Esophagus squamous epithelium (tissue), 5 donors: ENCODE measurements around the gene SRGAP3. TPM values are rescaled to one million over a fixed set of nuclear protein-coding genes. Genes with fewer than 3 reads are reported as not detected.
A peak's percentile ranks its signal among the peaks of the same experiment; 100 is the strongest.

Experiments used
- DNase-seq: peaks from one replicate; lab custom pipeline; 2025; lab: John Stamatoyannopoulos, UW
- H3K27ac ChIP-seq, 4 donors: fragments of 200-600 bp; sonication (generic); one replicate each; pipeline ENCODE4 v1.5.1; 2016 to 2019; ENCODE audit warnings: mild to moderate bottlenecking in 1 of 4
- H3K27me3 ChIP-seq, 4 donors: fragments of 200-600 bp; sonication (generic); 1 replicate in 3 of 4; 2 replicates in 1 of 4; pipeline versions ENCODE4 v1.5.1 to v1.6.0; 2017 to 2021; ENCODE audit warnings: antibody characterized with exemption in 1 of 4
- H3K36me3 ChIP-seq, 3 donors: fragments of 200-600 bp; sonication (generic); one replicate each; pipeline ENCODE4 v1.5.1; 2016 to 2019
- H3K4me1 ChIP-seq, 3 donors: fragments of 200-600 bp; sonication (generic); one replicate each; pipeline ENCODE4 v1.5.1; 2017 to 2019
- H3K4me3 ChIP-seq, 4 donors: fragments of 200-600 bp; sonication (generic); 1 replicate in 3 of 4; 2 replicates in 1 of 4; pipeline ENCODE4 v1.5.1; 2016 to 2019; ENCODE audit warnings: mild to moderate bottlenecking in 2 of 4, moderate library complexity in 1 of 4
- H3K9me3 ChIP-seq, 3 donors: fragments of 200-600 bp; sonication (generic); one replicate each; pipeline ENCODE4 v1.5.1; 2016 to 2019
- CTCF ChIP-seq, 6 experiments: fragments of 450-650 bp in 4 of 6; fragments of 200-600 bp in 2 of 6; sonication (generic) in 2 of 6; IDR thresholded peaks; one replicate each; pipeline ENCODE4 v1.5.1; 2016 to 2019; ENCODE audit warnings: antibody characterized with exemption in 6 of 6, mild to moderate bottlenecking in 4 of 6, moderate library complexity in 4 of 6
- POLR2A ChIP-seq, 4 donors: fragments of 450-650 bp; IDR thresholded peaks; one replicate each; pipeline ENCODE4 v1.6.1; 2017; ENCODE audit warnings: antibody characterized with exemption in 4 of 4, mild to moderate bottlenecking in 4 of 4, moderate library complexity in 3 of 4
- WGBS, 2 donors: methylation state at CpG; one replicate each; pipeline ENCODE4 v1.1.5; 2018; 5-methylcytosine and 5-hydroxymethylcytosine counted together
- intact Hi-C: fragments of 100-400 bp; cut with DNase I; formaldehyde crosslinking; loops from one replicate; pipeline ENCODE4 v1.15.0; 2022
- total RNA-seq, 4 donors: library from RNA; depleted of rRNA; stranded (reverse); fragments of >200 nt; gene quantifications; one replicate each; pipeline ENCODE4 v1.1.0, GENCODE V29; 2016
- donor health status: DM: yes; HTN: yes; CAD: no.

SRGAP3 gene
- total RNA-seq, 4 donors from 2014 or later: 4.0 to 15.8 (median 6.6) TPM

- H3K27ac ChIP-seq: peak overlapping the region; percentile 59 to 77 (median 62)
- no peaks in the 10 kb centered on the region for H3K36me3 ChIP-seq
- 9 to 13% methylated on average over 13 of the region's 13 CpGs for WGBS, 2 donors
- no peak for TF ChIP-seq POLR2A (IDR thresholded peaks at IDR 0.05)
- no peaks in the 10 kb centered on the region for H3K9me3 ChIP-seq
- DNase-seq: no peak
- peaks cover 11 to 78% (median 13%) of the 10 kb centered on the region in 3 donors for H3K4me1 ChIP-seq
- H3K4me3 ChIP-seq: peak overlapping the region; percentile 49 to 71 (median 58)
- intact Hi-C loops: no loop called here
- H3K27me3 ChIP-seq: no peaks in the 10 kb centered on the region
These were observed 749 bp downstream of the SRGAP3 start for GRCh38 chr3:9248522-9249271.

- Histone ChIP-seq H3K4me3 (peak overlapping the region; percentile 49 to 71 (median 58)), H3K4me1 (peaks cover 11 to 71% (median 13%) of the 10 kb centered on the region in 3 donors), H3K27me3 (no peaks in the 10 kb centered on the region), H3K36me3 (no peaks in the 10 kb centered on the region), H3K27ac (peak overlapping the region in 3 of 4 donors; percentile 9 to 77 (median 62)), H3K9me3 (no peaks in the 10 kb centered on the region)
- 36 to 38% methylated on average over 11 to 16 of the region's 19 CpGs for WGBS, 2 donors
- no peak for DNase-seq
- intact Hi-C loops: no loop called here
- TF ChIP-seq POLR2A (IDR thresholded peaks at IDR 0.05) (no peak), CTCF (IDR thresholded peaks at IDR 0.05) (no peak)
These were observed 1.4 kb downstream of the SRGAP3 start for GRCh38 chr3:9247941-9248521.

- H3K36me3 ChIP-seq: no peaks in the 10 kb centered on the region
- TF ChIP-seq CTCF (IDR thresholded peaks at IDR 0.05) (no peak), POLR2A (IDR thresholded peaks at IDR 0.05) (no peak)
- no peaks in the 10 kb centered on the region for H3K27me3 ChIP-seq
- DNase-seq: no peak
- peak overlapping the region; percentile 49 to 71 (median 58) for H3K4me3 ChIP-seq
- peaks cover 11 to 70% (median 13%) of the 10 kb centered on the region in 3 donors for H3K4me1 ChIP-seq
- H3K9me3 ChIP-seq: no peaks in the 10 kb centered on the region
- intact Hi-C loops: no loop called here
- peak overlapping the region in 2 of 4 donors; percentile 22 to 77 for H3K27ac ChIP-seq
- WGBS, 2 donors: 47 to 62% methylated on average over 5 to 7 of the region's 12 CpGs
These were observed 2.0 kb downstream of the SRGAP3 start for GRCh38 chr3:9247361-9247940.

- Histone ChIP-seq H3K36me3 (no peaks in the 10 kb centered on the region), H3K4me3 (no peak overlapping the region), H3K27me3 (no peaks in the 10 kb centered on the region), H3K27ac (no peak overlapping the region), H3K4me1 (peaks cover 11 to 65% (median 13%) of the 10 kb centered on the region in 3 donors), H3K9me3 (no peaks in the 10 kb centered on the region)
- TF ChIP-seq CTCF (IDR thresholded peaks at IDR 0.05) (no peak), POLR2A (IDR thresholded peaks at IDR 0.05) (no peak)
- DNase-seq: no peak
- intact Hi-C loops: no loop called here
- 78 to 80% methylated on average over 4 of the region's 4 CpGs for WGBS, 2 donors
These were observed 3.3 kb downstream of the SRGAP3 start for GRCh38 chr3:9246189-9246588.

GRCh38 chr3:9244495-9245183 is 4.8 kb downstream of the SRGAP3 start:
- Histone ChIP-seq H3K27ac (no peak overlapping the region), H3K36me3 (no peaks in the 10 kb centered on the region), H3K4me1 (peaks cover 8 to 49% (median 8%) of the 10 kb centered on the region in 3 donors), H3K9me3 (no peaks in the 10 kb centered on the region), H3K27me3 (no peaks in the 10 kb centered on the region), H3K4me3 (no peak overlapping the region)
- 18 to 50% methylated on average over 1 of the region's 1 CpG for WGBS, 2 donors
- no peak for DNase-seq
- intact Hi-C loops: no loop called here
- TF ChIP-seq POLR2A (IDR thresholded peaks at IDR 0.05): no peak
- TF ChIP-seq CTCF (IDR thresholded peaks at IDR 0.05): no peak
